Stomach (tissue), 4 donors: ENCODE measurements around the gene DDX31.

ENCODE experiments used
- EP300 ChIP-seq: sonication (generic); formaldehyde crosslinking; IDR thresholded peaks from one replicate; pipeline ENCODE4 v1.6.1; 2017; ENCODE audit warnings: antibody characterized with exemption
- POLR2A ChIP-seq, 4 donors: fragments of 450-650 bp; IDR thresholded peaks; one replicate each; pipeline ENCODE4 v1.6.1; 2016; ENCODE audit warnings: antibody characterized with exemption in 4 of 4, control low read depth in 2 of 4, mild to moderate bottlenecking in 1 of 4, moderate library complexity in 1 of 4
- TF ChIP-seq, protein P1 (sequence below), 7 experiments: fragments of 450-650 bp in 4 of 7; fragments of 200-600 bp in 3 of 7; sonication (generic) in 3 of 7; IDR thresholded peaks; one replicate each; pipeline ENCODE4 v1.5.1; 2016 to 2019; ENCODE audit warnings: antibody characterized with exemption in 7 of 7, control low read depth in 2 of 7, mild to moderate bottlenecking in 1 of 7

DNA sequence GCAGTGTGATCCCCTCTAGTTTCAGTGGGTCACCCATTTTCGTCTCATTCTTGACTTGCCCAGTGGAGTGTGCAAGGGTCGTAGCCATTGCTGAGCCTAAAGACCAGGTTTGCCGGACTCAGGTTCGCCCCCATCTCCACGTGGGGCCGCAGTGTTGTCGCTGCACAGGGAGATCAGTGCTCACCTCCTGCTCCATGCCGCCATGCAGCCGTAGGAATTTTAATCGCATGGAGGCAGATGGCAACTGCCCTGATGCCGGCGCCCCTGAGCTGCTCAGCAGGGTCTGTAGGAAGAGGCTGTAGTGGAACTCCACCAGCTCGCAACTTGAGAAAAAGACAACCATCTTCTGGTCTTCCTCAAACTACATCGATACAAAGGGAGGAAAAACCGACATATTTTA, 24.1 kb downstream of the DDX31 start:
- TF ChIP-seq, protein P1, sequence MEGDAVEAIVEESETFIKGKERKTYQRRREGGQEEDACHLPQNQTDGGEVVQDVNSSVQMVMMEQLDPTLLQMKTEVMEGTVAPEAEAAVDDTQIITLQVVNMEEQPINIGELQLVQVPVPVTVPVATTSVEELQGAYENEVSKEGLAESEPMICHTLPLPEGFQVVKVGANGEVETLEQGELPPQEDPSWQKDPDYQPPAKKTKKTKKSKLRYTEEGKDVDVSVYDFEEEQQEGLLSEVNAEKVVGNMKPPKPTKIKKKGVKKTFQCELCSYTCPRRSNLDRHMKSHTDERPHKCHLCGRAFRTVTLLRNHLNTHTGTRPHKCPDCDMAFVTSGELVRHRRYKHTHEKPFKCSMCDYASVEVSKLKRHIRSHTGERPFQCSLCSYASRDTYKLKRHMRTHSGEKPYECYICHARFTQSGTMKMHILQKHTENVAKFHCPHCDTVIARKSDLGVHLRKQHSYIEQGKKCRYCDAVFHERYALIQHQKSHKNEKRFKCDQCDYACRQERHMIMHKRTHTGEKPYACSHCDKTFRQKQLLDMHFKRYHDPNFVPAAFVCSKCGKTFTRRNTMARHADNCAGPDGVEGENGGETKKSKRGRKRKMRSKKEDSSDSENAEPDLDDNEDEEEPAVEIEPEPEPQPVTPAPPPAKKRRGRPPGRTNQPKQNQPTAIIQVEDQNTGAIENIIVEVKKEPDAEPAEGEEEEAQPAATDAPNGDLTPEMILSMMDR (IDR thresholded peaks at IDR 0.05) = no peak
- TF ChIP-seq EP300 = no peak
- TF ChIP-seq POLR2A (IDR thresholded peaks at IDR 0.05) = no peak
